Tongue (tissue), 2 donors: ENCODE results near the gene GPBP1L1. TPM values are rescaled to one million over a fixed set of nuclear protein-coding genes. Genes with fewer than 3 reads are reported as not detected.
"Not testable (repeated sequence)": the region's sequence is repeated elsewhere in the genome, so short reads cannot be mapped to it uniquely, and the experiment has no call there.

Source experiments
- DNase-seq: peaks from one replicate; pipeline ENCODE4 v3.0.0-alpha.2; 2015
- total RNA-seq: library from RNA; depleted of rRNA; stranded (reverse); fragments of >200 nt; gene quantifications from one replicate; pipeline ENCODE4 v1.2.3, GENCODE V29; 2014

Gene GPBP1L1, protein sequence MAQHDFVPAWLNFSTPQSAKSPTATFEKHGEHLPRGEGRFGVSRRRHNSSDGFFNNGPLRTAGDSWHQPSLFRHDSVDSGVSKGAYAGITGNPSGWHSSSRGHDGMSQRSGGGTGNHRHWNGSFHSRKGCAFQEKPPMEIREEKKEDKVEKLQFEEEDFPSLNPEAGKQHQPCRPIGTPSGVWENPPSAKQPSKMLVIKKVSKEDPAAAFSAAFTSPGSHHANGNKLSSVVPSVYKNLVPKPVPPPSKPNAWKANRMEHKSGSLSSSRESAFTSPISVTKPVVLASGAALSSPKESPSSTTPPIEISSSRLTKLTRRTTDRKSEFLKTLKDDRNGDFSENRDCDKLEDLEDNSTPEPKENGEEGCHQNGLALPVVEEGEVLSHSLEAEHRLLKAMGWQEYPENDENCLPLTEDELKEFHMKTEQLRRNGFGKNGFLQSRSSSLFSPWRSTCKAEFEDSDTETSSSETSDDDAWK
- total RNA-seq: 148 TPM

DNA sequence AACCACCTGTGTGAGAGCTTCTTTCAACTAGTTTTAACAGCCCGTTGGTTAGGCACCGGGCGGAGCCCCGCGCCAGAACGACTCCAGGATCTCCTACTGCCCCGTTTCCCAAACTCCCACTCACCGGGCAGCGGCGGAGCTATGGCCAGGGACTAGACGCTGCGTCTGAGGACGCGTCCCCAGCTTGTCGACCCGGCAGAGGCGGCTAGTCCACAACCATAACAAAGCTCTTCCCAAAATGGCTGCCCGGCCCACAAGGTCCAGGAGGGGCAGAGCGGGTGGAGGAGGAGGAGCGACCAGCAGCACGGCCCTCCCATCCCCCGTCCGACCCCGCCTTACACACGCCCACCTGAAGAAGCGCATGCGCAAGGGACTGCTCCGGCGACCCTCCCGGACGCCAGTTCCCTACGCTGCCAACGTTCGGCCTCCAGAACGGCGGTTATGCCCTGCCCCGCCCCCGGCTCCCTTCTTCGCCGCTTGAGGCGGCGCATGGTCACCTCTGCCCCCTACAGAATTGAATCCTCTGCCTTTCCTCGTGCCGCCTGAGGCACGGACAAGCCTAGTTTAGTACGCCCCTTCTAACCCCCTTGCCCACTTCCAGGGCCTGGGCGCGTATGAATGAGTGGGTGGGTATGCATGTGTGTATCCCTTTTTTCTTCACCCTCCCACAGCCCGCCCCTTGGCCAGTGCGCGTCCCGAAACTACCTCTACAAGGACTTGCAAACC is at the start of gene GPBP1L1:
TSS of gene GPBP1L1 (minus strand) at position 246 of the 726 bp plus-strand sequence. CDS start 27,446 bp downstream, outside the sequence.
- DNase-seq: peak; percentile 99

GRCh38 chr1:45730780-45731319 is 44.5 kb upstream of the GPBP1L1 start:
- no peak for DNase-seq

GRCh38 chr1:45730075-45730779 is 43.9 kb upstream of the GPBP1L1 start:
- DNase-seq: peak; percentile 50

DNA sequence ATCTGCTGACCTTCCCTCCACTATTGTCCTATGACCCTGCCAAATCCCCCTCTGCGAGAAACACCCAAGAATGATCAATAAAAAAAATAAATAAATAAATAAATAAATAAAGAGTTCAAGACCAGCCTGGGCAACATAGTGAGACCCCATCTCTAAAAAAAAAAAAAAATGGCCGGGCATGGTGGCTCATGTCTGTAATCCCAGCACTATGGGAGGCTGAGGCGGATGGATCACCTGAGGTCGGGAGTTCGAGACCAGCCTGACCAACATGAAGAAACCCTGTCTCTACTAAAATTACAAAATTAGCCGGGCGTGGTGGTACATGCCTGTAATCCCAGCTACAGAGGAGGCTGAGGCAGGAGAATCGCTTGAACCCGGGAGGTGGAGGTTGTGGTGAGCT is 39.7 kb upstream of the GPBP1L1 start:
- not testable (repeated sequence) for DNase-seq

DNA sequence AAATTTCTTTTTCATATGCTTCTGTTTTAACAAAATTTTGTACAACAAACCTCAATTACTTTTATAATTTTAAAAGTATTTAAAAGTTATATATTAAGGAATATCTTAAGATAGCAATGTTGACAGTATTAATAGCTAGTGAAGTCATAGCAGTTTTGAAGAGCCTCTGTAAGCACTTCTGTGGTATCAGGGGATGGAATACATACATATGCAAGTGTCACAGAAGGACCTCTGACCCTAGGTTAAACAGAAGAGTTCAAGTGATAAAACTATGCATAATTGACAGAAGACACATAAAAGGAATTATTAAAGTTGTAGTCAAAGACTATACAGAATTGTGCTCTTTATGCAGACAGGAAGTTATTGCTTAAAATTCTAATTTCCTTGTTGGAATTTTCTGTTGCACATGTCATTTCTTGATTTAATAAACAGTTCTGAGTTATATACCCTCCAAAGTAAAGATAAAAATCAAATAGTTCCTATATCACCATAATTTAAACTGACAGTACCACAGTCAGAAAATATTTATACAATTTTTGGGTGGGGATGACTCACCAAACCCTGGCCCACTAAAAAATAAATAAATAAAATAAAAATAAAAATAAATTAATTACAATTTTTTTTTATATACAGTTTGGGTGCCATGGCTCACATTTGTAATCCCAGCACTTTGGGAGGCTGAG is 37.1 kb upstream of the GPBP1L1 start:
- no peak for DNase-seq

DNA sequence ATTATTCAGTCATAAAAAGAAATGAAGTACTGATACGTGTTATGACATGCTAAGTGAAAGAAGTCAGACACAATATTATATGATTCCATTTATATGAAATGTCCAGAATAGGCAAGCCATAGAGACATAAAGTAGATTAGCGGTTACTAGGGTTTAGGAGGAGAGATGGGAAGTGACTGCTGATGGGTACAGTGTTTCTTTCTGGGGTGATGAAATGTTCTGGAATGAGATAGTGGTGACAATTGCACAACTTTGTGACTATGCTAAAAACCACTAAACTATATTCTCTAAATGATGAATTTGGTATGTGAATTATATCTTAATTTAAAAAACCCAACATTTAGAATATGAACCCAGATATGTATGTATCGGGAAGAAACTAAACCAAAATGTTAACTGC is 36.5 kb upstream of the GPBP1L1 start:
- no peak for DNase-seq

GRCh38 chr1:45721207-45721606 is 34.9 kb upstream of the GPBP1L1 start:
- DNase-seq: no peak

DNA sequence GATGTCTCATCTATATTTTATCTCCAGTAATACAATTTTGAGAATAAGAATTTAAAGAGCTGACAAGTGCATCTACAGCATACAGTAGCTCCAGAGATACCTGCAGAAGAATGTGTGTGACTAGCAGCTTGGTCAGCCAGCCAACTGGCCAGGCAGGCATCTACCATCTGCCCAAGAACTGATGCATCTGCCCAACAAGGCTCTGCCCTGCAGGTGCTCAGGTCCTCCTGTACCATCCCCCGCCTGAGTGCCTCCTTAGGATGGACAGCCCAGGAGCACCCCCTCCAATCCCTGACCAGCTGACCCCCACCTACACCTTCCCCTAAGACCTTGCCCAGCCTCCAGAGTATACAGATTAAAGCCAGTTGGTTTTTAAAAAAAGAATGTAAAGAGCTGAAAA is 32.0 kb upstream of the GPBP1L1 start:
- DNase-seq: no peak

- DNase-seq: not testable (repeated sequence)
Observed at GRCh38 chr1:45717386-45717785, 31.1 kb upstream of the GPBP1L1 start.

- DNase-seq: no peak
Observed at GRCh38 chr1:45716700-45717099, 30.4 kb upstream of the GPBP1L1 start.

DNA sequence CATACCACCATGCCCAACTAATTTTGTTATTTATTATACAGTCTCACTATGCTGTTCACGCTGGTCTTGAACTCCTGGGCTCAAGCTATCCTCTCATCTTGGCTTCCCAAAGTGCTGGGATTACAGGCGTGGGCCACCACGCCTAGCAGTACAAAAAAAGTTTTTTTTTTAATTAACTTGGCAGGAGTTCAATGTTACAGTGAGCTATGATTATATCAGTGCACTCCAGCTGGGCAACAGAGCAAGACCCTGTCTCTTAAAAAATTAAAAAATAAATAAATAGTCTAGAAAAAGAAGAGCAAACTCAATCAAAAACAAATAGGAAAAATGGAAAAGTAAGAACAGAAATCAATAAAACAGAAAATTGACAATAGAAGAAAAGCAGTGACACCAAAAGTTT is 27.4 kb upstream of the GPBP1L1 start:
- no peak for DNase-seq

- DNase-seq: no peak
Observed at GRCh38 chr1:45704637-45705036, 18.3 kb upstream of the GPBP1L1 start.

DNA sequence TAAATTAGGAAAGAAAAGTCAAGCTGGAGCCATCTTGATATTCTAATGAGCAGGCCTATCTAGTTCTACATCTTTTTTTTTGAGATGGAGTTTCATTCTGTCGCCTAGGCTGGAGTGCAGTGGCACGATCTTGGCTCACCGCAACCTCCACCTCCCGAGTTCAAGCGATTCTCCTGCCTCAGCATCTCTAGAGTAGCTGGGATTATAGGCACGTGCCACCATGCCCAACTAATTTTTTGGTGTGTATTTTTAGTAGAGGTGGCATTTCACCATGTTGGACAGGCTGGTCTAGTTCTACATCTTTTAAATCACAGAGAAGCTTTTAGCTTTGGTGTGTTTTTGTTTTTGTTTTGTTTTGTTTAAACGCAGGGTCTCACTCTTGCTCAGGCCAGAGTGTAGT is 8.5 kb upstream of the GPBP1L1 start:
- DNase-seq: no peak

- DNase-seq: not testable (repeated sequence)
Observed at GRCh38 chr1:45693811-45694210, 7.5 kb upstream of the GPBP1L1 start.

DNA sequence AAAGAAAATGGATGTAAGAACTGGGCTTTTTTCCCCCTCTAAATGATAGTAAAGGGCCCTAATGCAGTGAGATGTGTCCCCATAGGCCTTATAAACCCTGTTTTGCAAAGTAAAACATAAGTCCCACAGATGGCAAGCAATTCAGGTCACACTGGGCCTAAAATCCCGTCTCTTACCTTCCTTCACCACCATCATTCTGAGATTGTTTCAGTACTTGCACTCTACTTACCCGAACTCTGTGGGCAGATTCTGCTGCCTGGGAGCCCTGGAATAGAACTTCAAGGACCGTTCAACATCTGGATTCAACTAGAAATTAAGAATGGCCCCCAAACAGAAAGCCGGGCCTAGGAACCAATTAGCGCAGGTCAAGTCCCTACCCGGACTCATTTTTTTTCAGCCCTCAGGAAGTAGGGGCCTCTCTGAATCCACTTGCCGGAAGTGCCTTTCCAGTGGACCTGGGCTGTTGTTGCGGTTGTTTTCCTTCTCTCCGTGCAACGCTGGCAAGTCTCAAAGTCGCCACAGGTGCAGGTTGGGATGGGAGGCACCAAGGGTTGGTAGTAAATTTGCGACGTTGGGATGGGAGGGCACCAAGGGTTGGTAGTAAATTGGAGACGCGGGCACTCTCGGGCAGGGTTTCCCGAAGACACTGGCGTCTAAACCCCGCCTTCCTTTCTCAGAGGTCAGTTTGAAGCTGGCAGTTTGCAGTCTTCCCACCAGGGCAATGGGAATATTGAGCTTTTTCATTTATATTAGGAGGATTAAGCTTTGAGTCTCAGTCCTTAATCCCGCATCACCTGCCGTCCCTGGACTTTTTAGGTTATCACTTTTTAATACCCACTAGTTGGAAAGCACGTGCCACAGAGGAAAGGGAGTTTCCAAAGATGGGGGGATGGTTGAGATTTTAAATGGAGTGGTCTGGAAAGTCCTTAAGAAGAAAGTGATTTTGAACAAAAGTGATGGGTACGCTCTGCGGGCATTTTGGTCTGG is 1.7 kb upstream of the GPBP1L1 start, which contains the start of gene TMEM69:
TSS of gene TMEM69 (plus strand) at position 428 of the 987 bp plus-strand sequence. CDS start 2,888 bp downstream, outside the sequence.
- peak; percentile 96 for DNase-seq

DNA sequence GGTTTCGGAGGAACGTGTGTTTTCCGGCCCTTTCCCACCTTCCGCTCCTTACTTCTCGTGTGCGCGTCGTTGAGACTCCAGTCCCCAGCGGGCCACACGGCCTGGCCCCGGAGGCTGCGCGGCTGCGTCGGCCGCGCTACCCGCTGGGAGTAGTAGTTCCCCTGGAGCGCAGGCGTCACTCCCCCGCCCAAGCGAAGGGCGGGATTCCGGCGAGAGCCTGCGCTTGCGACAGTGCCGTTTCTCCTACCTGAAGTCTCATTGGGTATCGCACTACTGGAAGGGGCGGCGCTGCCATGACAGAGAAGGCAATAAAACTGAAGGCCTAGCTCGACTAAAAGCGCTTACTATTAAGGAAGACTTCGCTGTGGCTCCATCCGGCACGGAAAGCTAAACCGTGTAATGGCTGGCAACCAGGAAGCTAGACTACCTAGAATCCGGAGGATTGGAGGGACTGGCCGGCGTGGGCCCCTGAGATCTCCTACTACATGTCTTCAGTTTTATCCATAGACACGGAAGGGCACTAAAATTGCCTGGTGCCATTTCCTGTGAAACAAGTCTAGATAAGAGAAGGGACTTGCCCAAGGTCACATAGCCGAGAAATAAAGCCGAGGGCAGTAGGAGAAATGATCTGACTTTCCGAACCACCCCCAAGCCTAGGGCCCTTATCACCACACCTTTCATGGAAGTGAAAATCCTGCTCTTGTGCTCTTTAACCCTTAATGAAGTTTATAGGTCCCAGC is 851 bp upstream of the GPBP1L1 start:
- peak; percentile 99 for DNase-seq

- peak; percentile 77 for DNase-seq
Observed at GRCh38 chr1:45686015-45686287, 382 bp downstream of the GPBP1L1 start.

DNA sequence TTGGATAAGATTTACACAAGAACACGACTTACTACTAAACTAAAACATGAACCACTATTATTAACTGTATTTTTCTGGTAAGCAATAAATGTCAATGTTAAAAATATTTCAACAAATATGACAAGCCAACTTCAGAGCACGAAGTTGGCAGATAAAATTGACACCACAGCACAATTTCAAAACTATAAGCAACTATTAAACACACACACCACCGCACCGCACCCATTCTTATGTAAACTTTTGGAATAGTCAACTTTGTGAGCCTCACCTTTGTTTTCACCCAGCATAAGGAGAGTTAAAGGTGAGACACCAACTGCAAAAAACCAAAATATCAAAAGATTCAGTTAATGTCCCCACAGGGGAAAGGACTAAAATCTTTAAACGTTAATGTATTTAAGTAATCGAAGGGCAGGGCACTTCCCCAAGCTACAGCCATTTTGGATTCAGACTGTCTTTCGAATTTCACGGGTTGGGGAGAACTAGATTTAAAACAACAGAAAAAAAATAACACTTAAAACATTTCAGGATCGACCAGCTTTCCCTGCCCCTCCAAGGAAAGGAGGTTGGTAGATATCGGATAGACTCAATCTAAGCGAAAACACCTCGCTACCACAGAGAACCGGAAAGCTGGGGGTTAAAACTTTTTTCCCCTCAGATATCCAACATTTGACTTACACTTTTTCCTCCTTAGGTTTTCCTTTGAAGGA is 872 bp downstream of the GPBP1L1 start:
- peak; percentile 51 for DNase-seq

DNA sequence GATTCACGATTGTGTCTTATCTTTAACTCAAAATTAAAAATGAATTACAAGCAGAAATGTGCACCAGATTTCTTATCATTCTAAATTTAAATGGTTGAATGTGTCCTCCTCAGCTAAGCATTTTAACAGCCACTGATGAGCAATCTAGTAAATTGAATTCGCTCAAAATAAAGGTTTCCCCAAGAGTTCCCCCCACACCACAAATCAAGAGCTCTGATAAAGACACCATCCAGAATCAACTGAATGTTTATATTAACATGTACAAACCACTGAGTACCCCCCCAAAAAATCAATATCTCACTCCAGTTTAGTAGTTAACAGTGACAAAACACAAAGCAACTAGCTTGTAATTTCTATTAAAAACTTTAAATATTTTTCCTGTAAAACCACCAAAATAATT is 1.9 kb downstream of the GPBP1L1 start:
- DNase-seq: no peak
